HG02763 (cell line): ENCODE data around the gene TENM4.

Source experiments
- ATAC-seq: cut with Tn5 transposase; IDR thresholded peaks from one replicate; pipeline ENCODE4 v1.9.1; 2021; ENCODE audit warnings: mild to moderate bottlenecking, moderate library complexity; ENCODE audit not compliant: unreplicated experiment

The TENM4 gene

GRCh38 chr11:78740199-78741071 is 700.4 kb downstream of the TENM4 start:
- no peak for ATAC-seq

- no peak for ATAC-seq
These were observed 702.9 kb downstream of the TENM4 start for GRCh38 chr11:78737891-78738290.

- no peak for ATAC-seq
These were observed 703.5 kb downstream of the TENM4 start for GRCh38 chr11:78737301-78737700.

- ATAC-seq = no peak
These were observed 705.1 kb downstream of the TENM4 start for GRCh38 chr11:78735711-78736110.

- ATAC-seq = no peak
These were observed 707.8 kb downstream of the TENM4 start for GRCh38 chr11:78733031-78733430.

GRCh38 chr11:78732246-78732645 is 708.6 kb downstream of the TENM4 start:
- no peak for ATAC-seq

GRCh38 chr11:78731027-78731426 is 709.8 kb downstream of the TENM4 start:
- no peak for ATAC-seq

- no peak for ATAC-seq
These were observed 710.5 kb downstream of the TENM4 start for GRCh38 chr11:78730267-78730824.

GRCh38 chr11:78727816-78728215 is 713.0 kb downstream of the TENM4 start:
- no peak for ATAC-seq

GRCh38 chr11:78725200-78725599 is 715.6 kb downstream of the TENM4 start:
- ATAC-seq = no peak

GRCh38 chr11:78722786-78723185 is 718.0 kb downstream of the TENM4 start:
- ATAC-seq = no peak

GRCh38 chr11:78720281-78720989 is 720.4 kb downstream of the TENM4 start:
- ATAC-seq = no peak

- ATAC-seq = no peak
These were observed 723.8 kb downstream of the TENM4 start for GRCh38 chr11:78717041-78717440.

GRCh38 chr11:78715639-78716311 is 725.1 kb downstream of the TENM4 start:
- ATAC-seq = no peak

GRCh38 chr11:78714539-78714938 is 726.3 kb downstream of the TENM4 start:
- ATAC-seq = no peak

- no peak for ATAC-seq
These were observed 729.1 kb downstream of the TENM4 start for GRCh38 chr11:78711735-78712134.

GRCh38 chr11:78710417-78710816 is 730.4 kb downstream of the TENM4 start:
- ATAC-seq = no peak

- ATAC-seq = no peak
These were observed 732.4 kb downstream of the TENM4 start for GRCh38 chr11:78708388-78708787.

GRCh38 chr11:78706551-78706950 is 734.3 kb downstream of the TENM4 start:
- ATAC-seq = no peak

GRCh38 chr11:78704811-78705210 is 736.0 kb downstream of the TENM4 start:
- no peak for ATAC-seq

- no peak for ATAC-seq
These were observed 741.2 kb downstream of the TENM4 start for GRCh38 chr11:78699609-78700135.
